D721Med (cell line): ENCODE data around the gene TAX1BP1.
"Not testable (repeated sequence)": the region's sequence is repeated elsewhere in the genome, so short reads cannot be mapped to it uniquely, and the experiment has no call there.

Experiments
- DNase-seq: peaks from one replicate; pipeline ENCODE4 v3.0.0; 2011; ENCODE audit warnings: low spot score; ENCODE audit not compliant: insufficient read length
- FAIRE-seq: peaks from 2 replicates; lab custom pipeline; 2011; peaks lifted over from hg19 to GRCh38; lab: Jason Lieb, UNC
- CTCF ChIP-seq: IDR thresholded peaks from 2 replicates; pipeline ENCODE4 v1.5.1; 2012; ENCODE audit warnings: mild to moderate bottlenecking, control low read depth; ENCODE audit not compliant: insufficient read depth; ENCODE audit errors: missing control alignments

Gene TAX1BP1

GRCh38 chr7:27737178-27737577 lies 2.8 kb upstream of the TAX1BP1 start:
- TF ChIP-seq CTCF, result no peak
- FAIRE-seq (no peak), DNase-seq (no peak)

GRCh38 chr7:27737616-27738015 lies 2.3 kb upstream of the TAX1BP1 start:
- no peak for FAIRE-seq
- no peak for TF ChIP-seq CTCF
- no peak for DNase-seq

GRCh38 chr7:27739301-27739908 lies 557 bp upstream of the TAX1BP1 start:
- DNase-seq (no peak), FAIRE-seq (no peak)
- TF ChIP-seq CTCF, result no peak

DNA sequence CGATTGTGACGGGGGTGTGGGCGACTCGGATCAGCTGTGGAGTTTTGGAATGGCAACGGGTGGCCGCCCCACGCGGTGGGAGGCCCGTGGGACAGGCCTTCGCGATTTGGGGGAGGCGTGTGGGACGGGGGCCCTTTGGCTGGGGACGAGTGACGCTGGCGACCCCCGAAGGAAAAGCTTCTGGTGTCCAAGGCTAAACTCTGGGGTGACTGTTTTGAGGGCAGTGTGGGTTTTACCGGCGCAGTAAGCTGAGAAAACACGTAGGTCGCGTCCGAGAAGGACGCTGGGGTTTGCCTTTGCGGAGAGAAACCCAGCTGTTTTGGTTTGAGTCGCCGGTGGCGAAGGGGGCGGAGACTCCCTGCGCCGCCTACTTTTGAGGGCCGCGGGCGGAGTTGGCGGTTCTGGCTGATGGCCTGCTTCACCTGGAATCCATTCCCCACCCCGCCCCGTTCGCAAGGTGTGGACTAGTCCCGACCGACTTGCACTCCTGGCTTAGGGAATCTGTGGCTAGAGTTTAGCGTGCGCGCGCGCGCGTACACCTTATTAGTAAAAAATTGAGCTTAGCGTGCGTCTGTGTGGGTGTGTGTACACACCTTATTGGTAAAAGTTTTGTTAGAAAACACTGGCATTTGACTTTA lies 606 bp downstream of the TAX1BP1 start:
- FAIRE-seq, result no peak
- no peak for DNase-seq
- TF ChIP-seq CTCF, result no peak

DNA sequence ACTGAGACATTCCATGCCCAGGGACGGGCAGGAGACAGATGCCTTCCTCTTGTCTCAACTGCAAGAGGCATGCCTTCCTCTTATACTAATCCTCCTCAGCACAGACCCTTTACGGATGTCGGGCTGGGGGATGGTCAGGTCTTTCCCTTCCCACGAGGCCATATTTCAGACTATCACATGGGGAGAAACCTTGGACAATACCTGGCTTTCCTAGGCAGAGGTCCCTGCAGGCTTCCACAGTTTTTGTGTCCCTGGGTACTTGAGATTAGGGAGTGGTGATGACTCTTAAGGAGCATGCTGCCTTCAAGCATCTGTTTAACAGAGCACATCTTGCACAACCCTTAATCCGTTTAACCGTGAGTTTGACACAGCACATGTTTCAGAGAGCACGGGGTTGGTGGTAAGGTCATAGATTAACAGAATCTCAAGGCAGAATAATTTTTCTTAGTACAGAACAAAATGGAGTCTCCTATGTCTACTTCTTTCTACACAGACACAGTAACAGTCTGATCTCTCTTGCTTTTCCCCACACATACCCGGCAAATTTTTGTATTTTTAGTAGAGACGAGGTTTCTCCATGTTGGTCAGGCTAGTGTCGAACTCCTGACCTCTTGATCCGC lies 2.2 kb downstream of the TAX1BP1 start:
- peak; percentile 25 for FAIRE-seq
- not testable (repeated sequence) for DNase-seq

DNA sequence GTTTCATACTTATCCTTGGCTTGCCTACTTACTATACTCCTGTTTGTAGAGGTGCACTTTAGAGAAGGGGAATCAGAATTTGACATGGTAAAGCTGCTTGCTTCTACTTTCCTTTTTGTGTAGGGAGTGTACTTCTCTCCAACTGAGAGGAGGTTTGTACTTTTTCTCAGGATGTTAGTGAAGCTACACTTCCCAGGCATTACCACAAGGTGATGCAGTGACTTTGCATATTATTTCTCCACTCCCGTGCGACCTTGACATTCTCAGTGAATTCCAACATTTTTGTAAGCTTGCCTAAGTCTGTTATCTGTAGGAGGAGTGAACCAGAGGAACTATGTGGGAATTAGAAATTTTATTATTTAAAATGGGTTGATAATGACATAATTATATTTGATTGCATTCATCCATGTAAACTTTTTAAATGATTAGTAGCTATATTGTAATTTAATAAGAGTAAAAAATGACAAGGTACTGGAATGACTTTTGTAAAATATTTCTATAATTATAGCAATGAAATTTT lies 5.2 kb downstream of the TAX1BP1 start:
- DNase-seq (no peak), FAIRE-seq (no peak)
- peak; percentile 76 for TF ChIP-seq CTCF

DNA sequence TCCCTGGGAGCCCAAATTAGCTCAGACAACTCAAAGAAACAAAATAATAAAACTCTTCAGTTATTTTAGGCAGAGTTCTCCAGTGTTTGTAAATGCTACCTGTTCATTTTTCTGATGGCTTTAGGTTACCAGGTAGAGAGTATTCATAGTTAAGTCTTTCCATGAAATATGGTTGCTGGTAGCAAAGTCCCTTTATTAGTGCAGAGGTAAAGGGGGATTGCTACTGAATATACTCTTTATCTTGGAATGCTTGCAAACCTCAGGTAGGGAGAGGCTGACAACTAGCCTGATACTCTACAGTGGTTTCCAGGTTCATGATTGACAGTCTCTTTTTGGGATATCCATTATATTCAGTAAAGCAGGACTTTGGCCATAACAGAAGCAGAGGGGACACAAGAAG lies 6.5 kb downstream of the TAX1BP1 start:
- no peak for TF ChIP-seq CTCF
- FAIRE-seq (no peak), DNase-seq (no peak)
